CD14-positive monocyte (primary cell): ENCODE measurements around the gene PRDM7. TPM values are rescaled to one million over a fixed set of nuclear protein-coding genes. Genes with fewer than 3 reads are reported as not detected.

Experiments
- DNase-seq, 3 donors: peaks; one replicate each; pipeline ENCODE4 v3.0.0-alpha.2; 2011 to 2022
- H2AFZ ChIP-seq: 2 replicates; pipeline ENCODE4 v1.6.0; 2012; ENCODE audit warnings: mild to moderate bottlenecking, low read depth, low read length, inconsistent platforms; ENCODE audit not compliant: insufficient read depth, poor library complexity, severe bottlenecking
- H3K27ac ChIP-seq, 2 donors: 1 replicate in 1 of 2; 2 replicates in 1 of 2; pipeline ENCODE4 v1.5.1; 2012 to 2013; ENCODE audit warnings: low read length in 2 of 2, control low read depth in 1 of 2, inconsistent platforms in 1 of 2, low read depth in 1 of 2, mild to moderate bottlenecking in 1 of 2
- H3K27me3 ChIP-seq, 2 donors: one replicate each; pipeline versions ENCODE4 v1.6.0 to v1.6.1; 2011 to 2013; ENCODE audit warnings: low read length in 2 of 2; ENCODE audit not compliant: control insufficient read depth in 2 of 2, insufficient read depth in 2 of 2
- H3K36me3 ChIP-seq, 2 donors: replicated peaks in 1 of 2; 1 replicate in 1 of 2; 2 replicates in 1 of 2; pipeline versions ENCODE4 v1.5.1 to v1.6.1; 2012 to 2013; ENCODE audit warnings: low read length in 2 of 2, control low read depth in 1 of 2, inconsistent platforms in 1 of 2, mild to moderate bottlenecking in 1 of 2; ENCODE audit not compliant: insufficient read depth in 2 of 2, control insufficient read depth in 1 of 2
- H3K4me1 ChIP-seq, 2 donors: 1 replicate in 1 of 2; 2 replicates in 1 of 2; pipeline versions ENCODE4 v1.5.1 to v1.6.1; 2012 to 2013; ENCODE audit warnings: low read length in 2 of 2, control low read depth in 1 of 2, inconsistent platforms in 1 of 2, mild to moderate bottlenecking in 1 of 2, moderate library complexity in 1 of 2; ENCODE audit not compliant: insufficient read depth in 2 of 2, control insufficient read depth in 1 of 2
- H3K4me2 ChIP-seq: replicated peaks from 2 replicates; pipeline ENCODE3; 2012; ENCODE audit warnings: low read length, moderate library complexity, mild to moderate bottlenecking; ENCODE audit not compliant: poor library complexity, severe bottlenecking; ENCODE audit errors: extremely low read depth
- H3K4me3 ChIP-seq, 3 experiments: fragments of 200-600 bp in 1 of 3; sonication (generic) in 1 of 3; replicated peaks in 1 of 3; 1 replicate in 2 of 3; 2 replicates in 1 of 3; pipeline ENCODE4 v1.5.1; 2011 to 2013; ENCODE audit warnings: low read length in 3 of 3, mild to moderate bottlenecking in 3 of 3, control low read depth in 2 of 3, low read depth in 2 of 3, inconsistent platforms in 1 of 3, moderate library complexity in 1 of 3
- H3K79me2 ChIP-seq: 2 replicates; pipeline ENCODE4 v1.6.0; 2012; ENCODE audit warnings: mild to moderate bottlenecking, control low read depth, inconsistent platforms, low read length, moderate library complexity; ENCODE audit not compliant: insufficient read depth
- H3K9ac ChIP-seq: 2 replicates; pipeline ENCODE4 v1.6.0; 2017; ENCODE audit warnings: low read length, mild to moderate bottlenecking; ENCODE audit not compliant: insufficient read depth, poor library complexity, severe bottlenecking
- H3K9me3 ChIP-seq, 2 donors: replicated peaks in 1 of 2; 1 replicate in 1 of 2; 2 replicates in 1 of 2; pipeline versions ENCODE4 v1.5.1 to v1.6.1; 2012 to 2013; ENCODE audit warnings: low read length in 2 of 2, control low read depth in 1 of 2; ENCODE audit not compliant: control insufficient read depth in 1 of 2, insufficient read depth in 1 of 2
- H4K20me1 ChIP-seq: 2 replicates; pipeline ENCODE4 v1.6.0; 2012; ENCODE audit warnings: mild to moderate bottlenecking, low read length, control low read depth, moderate library complexity; ENCODE audit not compliant: insufficient read depth
- H3K27ac Mint-ChIP-seq, 7 donors: one replicate each; pipeline ENCODE4 v1.8.0; 2020; ENCODE audit warnings: mild to moderate bottlenecking in 7 of 7, mixed read lengths in 7 of 7, moderate library complexity in 6 of 7, inconsistent platforms in 2 of 7
- H3K27me3 Mint-ChIP-seq, 3 donors: one replicate each; pipeline ENCODE4 v1.8.0; 2021 to 2022; ENCODE audit warnings: low read depth in 3 of 3, mild to moderate bottlenecking in 3 of 3, mixed read lengths in 3 of 3, moderate library complexity in 3 of 3, inconsistent platforms in 1 of 3
- H3K36me3 Mint-ChIP-seq, 2 donors: one replicate each; pipeline ENCODE4 v1.8.0; 2020; ENCODE audit warnings: mixed read lengths in 2 of 2, inconsistent platforms in 1 of 2, mild to moderate bottlenecking in 1 of 2
- H3K4me1 Mint-ChIP-seq: one replicate; pipeline ENCODE4 v1.8.0; 2020; ENCODE audit warnings: mild to moderate bottlenecking, mixed read lengths
- H3K4me3 Mint-ChIP-seq, 2 donors: one replicate each; pipeline ENCODE4 v1.8.0; 2020; ENCODE audit warnings: mild to moderate bottlenecking in 2 of 2, mixed read lengths in 2 of 2, moderate library complexity in 1 of 2
- H3K9me3 Mint-ChIP-seq, 7 donors: one replicate each; pipeline ENCODE4 v1.8.0; 2020 to 2022; ENCODE audit warnings: mixed read lengths in 7 of 7, mild to moderate bottlenecking in 6 of 7, moderate library complexity in 6 of 7, inconsistent platforms in 2 of 7
- WGBS: methylation state at CpG from one replicate; pipeline ENCODE4 v1.1.5; 2013; ENCODE audit warnings: missing lambda C conversion rate; ENCODE audit not compliant: insufficient coverage; 5-methylcytosine and 5-hydroxymethylcytosine counted together
- intact Hi-C, 2 donors: fragments of 100-400 bp; cut with micrococcal nuclease; formaldehyde crosslinking; loops; one replicate each; pipeline versions ENCODE4 v1.15.0 to v1.15.1; 2023
- polyA plus RNA-seq, 3 donors: library from polyadenylated mRNA; depleted of rRNA in 1 of 3; unstranded in 2 of 3; stranded (reverse) in 1 of 3; fragments of 300-500 nt in 2 of 3; fragments of >200 nt in 1 of 3; fragmentation: Illumina TruSeq in 2 of 3; gene quantifications; 1 replicate in 2 of 3; 2 replicates in 1 of 3; pipeline ENCODE4 v1.2.3, GENCODE V29; 2012 to 2021
- TF ChIP-seq, protein P1 (sequence below): fragments of 200-600 bp; IDR thresholded peaks from one replicate; pipeline ENCODE4 v1.8.0; 2022; ENCODE audit warnings: antibody characterized with exemption, mild to moderate bottlenecking

The PRDM7 gene
- polyA plus RNA-seq, 3 donors = not detected

DNA sequence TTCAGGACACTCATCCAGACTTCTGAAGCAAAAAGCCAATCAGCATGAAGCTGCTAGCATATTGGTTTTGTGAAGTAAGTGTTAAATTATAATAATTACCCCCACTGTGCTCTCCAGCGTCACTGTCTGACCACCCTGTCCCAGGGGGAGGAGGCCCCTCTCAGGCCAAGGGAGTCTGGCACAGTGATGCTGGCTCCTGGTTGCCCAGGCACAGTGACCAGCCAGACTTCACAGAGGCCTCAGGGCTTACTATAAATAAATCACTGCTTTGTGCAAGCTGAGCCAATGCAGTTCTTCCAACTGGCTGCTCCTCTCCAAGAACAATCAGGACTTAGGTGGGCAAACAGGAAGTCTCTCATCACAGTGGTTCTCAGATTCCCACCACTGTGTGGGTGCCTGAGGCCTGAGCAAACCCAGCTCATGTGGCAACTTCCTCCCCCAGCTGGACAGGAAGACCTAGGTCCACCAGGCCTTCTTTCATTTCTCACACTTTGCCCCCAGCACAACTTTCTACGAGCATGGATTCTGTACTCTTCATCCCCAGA lies 56.2 kb downstream of the PRDM7 start:
- Histone ChIP-seq H3K36me3 (no peaks in the 10 kb centered on the region), H3K4me3 (no peak overlapping the region), H3K4me2 (no peak overlapping the region), H2AFZ (peak overlapping the region; percentile 50), H3K27me3 (peaks cover 14 to 37% of the 10 kb centered on the region in 2 donors), H3K79me2 (no peaks in the 10 kb centered on the region), H3K9ac (no peak overlapping the region), H4K20me1 (no peaks in the 10 kb centered on the region), H3K9me3 (peaks cover 0 to 10% of the 10 kb centered on the region in 2 donors), H3K27ac (no peak overlapping the region), H3K4me1 (peaks cover 30 to 42% of the 10 kb centered on the region in 2 donors)
- Mint-ChIP-seq H3K9me3 (peaks cover 0 to 7% (median 2%) of the 10 kb centered on the region in 7 donors), H3K27ac (peak overlapping the region in 1 of 7 donors; percentile 77), H3K27me3 (peaks cover 30 to 42% (median 38%) of the 10 kb centered on the region in 3 donors), H3K4me3 (peak overlapping the region in 1 of 2 donors; percentile 20), H3K4me1 (peaks cover 29% of the 10 kb centered on the region), H3K36me3 (peaks cover 0 to 4% of the 10 kb centered on the region in 2 donors)
- TF ChIP-seq, protein P1, sequence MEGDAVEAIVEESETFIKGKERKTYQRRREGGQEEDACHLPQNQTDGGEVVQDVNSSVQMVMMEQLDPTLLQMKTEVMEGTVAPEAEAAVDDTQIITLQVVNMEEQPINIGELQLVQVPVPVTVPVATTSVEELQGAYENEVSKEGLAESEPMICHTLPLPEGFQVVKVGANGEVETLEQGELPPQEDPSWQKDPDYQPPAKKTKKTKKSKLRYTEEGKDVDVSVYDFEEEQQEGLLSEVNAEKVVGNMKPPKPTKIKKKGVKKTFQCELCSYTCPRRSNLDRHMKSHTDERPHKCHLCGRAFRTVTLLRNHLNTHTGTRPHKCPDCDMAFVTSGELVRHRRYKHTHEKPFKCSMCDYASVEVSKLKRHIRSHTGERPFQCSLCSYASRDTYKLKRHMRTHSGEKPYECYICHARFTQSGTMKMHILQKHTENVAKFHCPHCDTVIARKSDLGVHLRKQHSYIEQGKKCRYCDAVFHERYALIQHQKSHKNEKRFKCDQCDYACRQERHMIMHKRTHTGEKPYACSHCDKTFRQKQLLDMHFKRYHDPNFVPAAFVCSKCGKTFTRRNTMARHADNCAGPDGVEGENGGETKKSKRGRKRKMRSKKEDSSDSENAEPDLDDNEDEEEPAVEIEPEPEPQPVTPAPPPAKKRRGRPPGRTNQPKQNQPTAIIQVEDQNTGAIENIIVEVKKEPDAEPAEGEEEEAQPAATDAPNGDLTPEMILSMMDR = no peak
- intact Hi-C loops = no loop called here
- WGBS = no CpG with 5 or more reads among the region's 2 CpGs
- DNase-seq = no peak

DNA sequence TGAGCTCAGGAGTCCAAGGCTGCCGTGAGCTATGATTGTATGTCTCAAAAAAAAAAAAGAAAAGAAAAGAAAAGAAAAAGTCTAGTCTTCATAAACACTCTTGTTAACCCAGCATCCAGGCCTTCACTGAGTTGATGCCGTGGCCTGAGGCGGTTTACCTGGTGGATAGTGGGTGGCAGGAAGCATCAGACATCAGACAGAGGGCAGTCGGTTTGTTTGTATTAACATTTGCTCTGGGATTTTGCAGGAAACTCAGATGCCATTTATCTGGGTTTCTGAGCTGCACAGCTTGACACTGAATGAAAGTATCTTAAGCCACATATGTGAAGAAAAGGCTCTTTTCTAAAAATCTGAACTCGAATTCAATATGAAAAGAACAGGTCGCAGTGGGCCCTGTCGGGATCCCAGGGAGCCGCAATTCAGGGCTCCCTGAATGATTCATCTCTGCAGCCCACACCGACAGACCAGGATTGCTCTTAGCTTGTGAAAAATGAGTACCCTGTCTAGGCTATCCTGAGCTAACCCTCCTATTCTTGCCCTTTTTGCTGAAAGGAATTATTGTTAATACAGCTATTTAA lies 56.8 kb downstream of the PRDM7 start:
- Histone ChIP-seq H3K4me2 (no peak overlapping the region), H3K27ac (no peak overlapping the region), H3K36me3 (no peaks in the 10 kb centered on the region), H3K79me2 (no peaks in the 10 kb centered on the region), H2AFZ (no peak overlapping the region), H3K9me3 (peaks cover 0 to 10% of the 10 kb centered on the region in 2 donors), H3K9ac (no peak overlapping the region), H3K4me1 (peaks cover 30 to 41% of the 10 kb centered on the region in 2 donors), H4K20me1 (no peaks in the 10 kb centered on the region), H3K4me3 (no peak overlapping the region), H3K27me3 (peaks cover 14 to 37% of the 10 kb centered on the region in 2 donors)
- intact Hi-C loops = no loop called here
- Mint-ChIP-seq H3K27ac (peak overlapping the region in 1 of 7 donors; percentile 87), H3K9me3 (peaks cover 0 to 7% (median 2%) of the 10 kb centered on the region in 7 donors), H3K4me3 (peak overlapping the region; percentile 67 to 84), H3K36me3 (peaks cover 0 to 4% of the 10 kb centered on the region in 2 donors), H3K4me1 (peaks cover 28% of the 10 kb centered on the region), H3K27me3 (peaks cover 35 to 45% (median 41%) of the 10 kb centered on the region in 3 donors)
- WGBS = 91% methylated on average over 5 of the region's 9 CpGs
- TF ChIP-seq, protein P1 = no peak
- DNase-seq = no peak
